H1 (cell line): ENCODE data around the gene S100A16. TPM values are rescaled to one million over a fixed set of nuclear protein-coding genes. Genes with fewer than 3 reads are reported as not detected.

Source experiments
- HDAC2 ChIP-seq, 2 experiments: fragments of 300-600 bp in 1 of 2; sonication (generic) in 1 of 2; IDR thresholded peaks; 2 replicates each; pipeline ENCODE4 v1.6.1; 2011 to 2012; ENCODE audit warnings: low read depth in 2 of 2, low read length in 2 of 2, mild to moderate bottlenecking in 2 of 2, moderate library complexity in 2 of 2, borderline replicate concordance in 1 of 2, inconsistent platforms in 1 of 2
- KDM1A ChIP-seq: fragments of 200-600, 300-600 bp; sonication (generic); IDR thresholded peaks from 2 replicates; pipeline ENCODE4 v1.7.1; 2016; ENCODE audit warnings: mild to moderate bottlenecking, low read length, borderline replicate concordance
- KDM4A ChIP-seq: IDR thresholded peaks from one replicate; pipeline ENCODE4 v1.7.1; 2012; ENCODE audit warnings: low read depth, mild to moderate bottlenecking, moderate library complexity, low read length, inconsistent platforms; ENCODE audit not compliant: severe bottlenecking
- RBBP5 ChIP-seq: IDR thresholded peaks from 2 replicates; pipeline ENCODE4 v1.7.1; 2012; ENCODE audit warnings: low read depth, mild to moderate bottlenecking, inconsistent platforms, low read length, moderate library complexity, borderline replicate concordance
- SIN3A ChIP-seq, 2 experiments: IDR thresholded peaks in 1 of 2; conservative IDR thresholded peaks in 1 of 2; 2 replicates each; pipeline ENCODE4 v1.6.1; 2011 to 2012; ENCODE audit warnings: low read length in 2 of 2, improper control_type of control experiment in 1 of 2, low read depth in 1 of 2, mild to moderate bottlenecking in 1 of 2
- polyA plus RNA-seq, 7 experiments: library from polyadenylated mRNA; depleted of rRNA in 3 of 7; stranded (reverse) in 5 of 7; unstranded in 2 of 7; fragments of >200 nt in 5 of 7; fragments of 200-250 nt in 2 of 7; gene quantifications; 1 replicate in 5 of 7; 2 replicates in 1 of 7; 4 replicates in 1 of 7; pipeline versions ENCODE4 v1.2.1 to v1.2.3, GENCODE V29; 2011 to 2013; ENCODE audit warnings: missing spikeins in 2 of 7, mixed read lengths in 2 of 7
- total RNA-seq: library from RNA; stranded (reverse); fragmentation: NEBNext Ultra II Directional; extraction: Animal tissue kit (Norgen Biotek cat#: 25700); gene quantifications from 2 replicates; pipeline ENCODE4 v1.2.1, GENCODE V29; 2021

The S100A16 gene
- total and polyA plus RNA-seq, 2 of the 8 experiments (the other 6 are each of a cell fraction or from before 2014, with no cell fraction given), result 14.9 to 61.4 TPM

- TF ChIP-seq HDAC2 (IDR thresholded peaks at IDR 0.05; ENCODE audit: borderline replicate concordance in 1 of 2, low read depth in 2 of 2, low read length in 2 of 2) (no peak), SIN3A (conservative IDR thresholded peaks at IDR 0.05 in 1 of 2, IDR thresholded peaks at IDR 0.05 in 1 of 2; ENCODE audit: low read depth in 1 of 2, low read length in 2 of 2) (no peak), KDM1A (no peak), KDM4A (no peak), RBBP5 (no peak)
- TF ChIP-seq, all 59 proteins: peak for 0
These were observed 29.2 kb upstream of the S100A16 start (continued) for GRCh38 chr1:153642161-153642560.
